ENCODE results near the gene EML1. TPM values are rescaled to one million over a fixed set of nuclear protein-coding genes. Genes with fewer than 3 reads are reported as not detected.
A peak's percentile ranks its signal among the peaks of the same experiment; 100 is the strongest.

The EML1 gene, protein sequence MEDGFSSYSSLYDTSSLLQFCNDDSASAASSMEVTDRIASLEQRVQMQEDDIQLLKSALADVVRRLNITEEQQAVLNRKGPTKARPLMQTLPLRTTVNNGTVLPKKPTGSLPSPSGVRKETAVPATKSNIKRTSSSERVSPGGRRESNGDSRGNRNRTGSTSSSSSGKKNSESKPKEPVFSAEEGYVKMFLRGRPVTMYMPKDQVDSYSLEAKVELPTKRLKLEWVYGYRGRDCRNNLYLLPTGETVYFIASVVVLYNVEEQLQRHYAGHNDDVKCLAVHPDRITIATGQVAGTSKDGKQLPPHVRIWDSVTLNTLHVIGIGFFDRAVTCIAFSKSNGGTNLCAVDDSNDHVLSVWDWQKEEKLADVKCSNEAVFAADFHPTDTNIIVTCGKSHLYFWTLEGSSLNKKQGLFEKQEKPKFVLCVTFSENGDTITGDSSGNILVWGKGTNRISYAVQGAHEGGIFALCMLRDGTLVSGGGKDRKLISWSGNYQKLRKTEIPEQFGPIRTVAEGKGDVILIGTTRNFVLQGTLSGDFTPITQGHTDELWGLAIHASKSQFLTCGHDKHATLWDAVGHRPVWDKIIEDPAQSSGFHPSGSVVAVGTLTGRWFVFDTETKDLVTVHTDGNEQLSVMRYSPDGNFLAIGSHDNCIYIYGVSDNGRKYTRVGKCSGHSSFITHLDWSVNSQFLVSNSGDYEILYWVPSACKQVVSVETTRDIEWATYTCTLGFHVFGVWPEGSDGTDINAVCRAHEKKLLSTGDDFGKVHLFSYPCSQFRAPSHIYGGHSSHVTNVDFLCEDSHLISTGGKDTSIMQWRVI
- total RNA-seq (100 to 1,000 TPM in 3 of 4 donors, 10 to 100 TPM in 1; 91.5 to 148 (median 141) TPM), polyA plus RNA-seq (1 to 10 TPM; 3.9 to 7.8 (median 5.0) TPM)

DNA sequence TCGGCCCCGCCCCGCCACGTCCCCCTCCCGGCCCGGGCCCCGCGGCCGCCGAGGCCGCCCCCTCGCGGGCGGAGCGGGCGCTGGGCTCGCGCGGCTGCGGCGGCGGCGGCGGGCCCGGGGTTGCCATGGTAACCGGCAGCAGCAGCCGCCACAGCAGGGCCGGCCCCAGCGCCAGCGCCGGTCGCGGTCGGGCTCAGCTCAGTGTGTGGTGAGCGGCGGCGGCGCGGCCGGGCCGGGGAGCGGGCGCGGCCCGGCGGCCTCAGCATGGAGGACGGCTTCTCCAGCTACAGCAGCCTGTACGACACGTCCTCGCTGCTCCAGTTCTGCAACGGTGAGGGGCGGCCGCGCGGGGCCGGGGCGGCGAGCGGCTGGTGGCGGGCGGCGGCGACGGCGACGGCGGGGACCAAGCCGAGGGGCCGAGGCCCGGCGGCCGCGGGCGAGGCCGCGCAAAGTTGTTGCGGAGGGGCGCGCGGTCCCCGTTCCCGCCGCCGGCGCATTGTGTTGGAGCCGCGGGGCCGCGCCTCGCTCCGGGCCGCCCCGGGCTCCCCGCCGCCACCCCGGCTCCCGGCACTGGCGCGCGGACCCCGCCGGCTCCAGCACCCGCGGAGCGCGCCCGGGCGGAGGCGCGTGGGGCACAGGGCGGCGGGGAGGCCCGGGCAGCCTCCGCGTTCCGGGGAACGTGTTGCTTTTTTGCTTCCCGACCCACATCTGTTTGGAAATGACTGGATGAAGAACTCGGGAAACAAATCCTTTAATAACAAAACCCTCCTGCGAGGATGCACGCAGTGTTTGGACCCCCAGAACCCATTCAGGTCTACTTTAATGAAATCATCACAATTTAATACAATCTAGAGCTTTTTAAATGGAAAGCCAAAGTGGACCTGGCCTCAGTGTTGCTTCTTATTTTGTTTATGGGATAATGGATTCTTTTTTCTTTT is at the start of gene EML1:
TSS of gene EML1 (plus strand) at position 201 of the 938 bp plus-strand sequence. CDS start at position 265, 64 bp downstream.
- Histone ChIP-seq H3K9me3 (no peaks in the 10 kb centered on the region), H3K4me1 (peaks cover 0 to 74% (median 57%) of the 10 kb centered on the region in 4 donors), H3K27me3 (no peaks in the 10 kb centered on the region), H3K4me3 (peak within 1 kb of the TSS; percentile 44 to 63 (median 60)), H3K27ac (peak within 1 kb of the TSS; percentile 92 to 97 (median 96)), H3K36me3 (no peaks in the 10 kb centered on the region)
- DNase-seq, result peak; percentile 93
- intact Hi-C loops (cut with DNase I), result loop anchor here (2.0 to 5.0 kb wide), 5 partner anchors 15 to 111 kb away; partner anchors contain the start of gene CYP46A1
- TF ChIP-seq POLR2A (IDR thresholded peaks at IDR 0.05), result no peak
- no peak for TF ChIP-seq CTCF (IDR thresholded peaks at IDR 0.05)
- no peak for TF ChIP-seq EP300 (IDR thresholded peaks at IDR 0.05)
- peak in 2 of 4 donors; percentile 4 to 7 for TF ChIP-seq POLR2AphosphoS5 (IDR thresholded peaks at IDR 0.05)
- 1% methylated on average over 121 of the region's 121 CpGs for WGBS, 2 donors

DNA sequence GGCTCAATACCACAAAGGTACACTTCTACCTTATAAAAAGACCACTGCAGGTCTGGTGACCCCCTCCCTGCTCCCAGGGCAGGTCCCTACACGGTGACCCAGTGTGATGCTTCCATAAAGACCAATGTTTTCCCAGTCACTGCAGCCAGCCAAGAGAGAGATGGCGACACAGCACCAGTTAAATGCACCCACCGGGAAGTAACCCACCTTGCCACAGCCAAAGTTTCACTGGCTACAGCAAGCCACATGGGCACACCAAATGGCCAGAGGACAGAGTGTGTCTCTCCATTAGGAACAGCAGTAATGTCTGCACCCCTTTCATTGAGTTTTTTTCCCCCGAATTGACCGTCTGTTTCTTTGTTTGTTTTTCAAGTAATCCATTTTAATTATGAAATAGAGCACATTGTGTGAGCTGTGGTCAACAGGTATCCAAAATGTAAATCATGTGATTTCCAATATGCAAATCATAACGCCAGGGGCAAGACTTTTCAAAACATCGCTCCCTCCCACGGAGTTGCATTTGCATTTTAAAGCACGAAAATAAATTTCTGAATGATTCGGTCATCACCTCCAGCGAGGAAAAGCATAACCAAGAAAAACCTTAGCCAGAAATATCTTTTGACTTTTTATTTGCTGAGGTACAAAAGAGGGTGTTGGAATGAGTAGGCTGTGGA is 48.9 kb upstream of the EML1 start:
- Histone ChIP-seq H3K9me3 (no peaks in the 10 kb centered on the region), H3K36me3 (no peaks in the 10 kb centered on the region), H3K4me3 (no peak overlapping the region), H3K27ac (peak overlapping the region; percentile 80 to 90 (median 84)), H3K27me3 (no peaks in the 10 kb centered on the region), H3K4me1 (peaks cover 0 to 76% (median 56%) of the 10 kb centered on the region in 4 donors)
- no peak for DNase-seq
- WGBS, 2 donors, result 66 to 76% methylated on average over 11 of the region's 11 CpGs
- intact Hi-C loops (cut with DNase I), result no loop called here
- no peak for TF ChIP-seq EP300 (IDR thresholded peaks at IDR 0.05)
- TF ChIP-seq POLR2A (IDR thresholded peaks at IDR 0.05), result no peak
- no peak for TF ChIP-seq POLR2AphosphoS5 (IDR thresholded peaks at IDR 0.05)
- no peak for TF ChIP-seq CTCF (IDR thresholded peaks at IDR 0.05)

- TF ChIP-seq EP300 (IDR thresholded peaks at IDR 0.05), result no peak
- no peak for TF ChIP-seq POLR2AphosphoS5 (IDR thresholded peaks at IDR 0.05)
- TF ChIP-seq CTCF (IDR thresholded peaks at IDR 0.05), result no peak
- no peak for TF ChIP-seq POLR2A (IDR thresholded peaks at IDR 0.05)
- H3K4me3 ChIP-seq, result no peak overlapping the region
- H3K27me3 ChIP-seq, result no peaks in the 10 kb centered on the region
- intact Hi-C loops (cut with DNase I), result no loop called here
- DNase-seq, result no peak
- H3K9me3 ChIP-seq, result no peaks in the 10 kb centered on the region
- peak overlapping the region; percentile 80 to 90 (median 84) for H3K27ac ChIP-seq
- 75 to 82% methylated on average over 7 of the region's 7 CpGs for WGBS, 2 donors
- H3K4me1 ChIP-seq, result peaks cover 0 to 76% (median 56%) of the 10 kb centered on the region in 4 donors
- H3K36me3 ChIP-seq, result no peaks in the 10 kb centered on the region
Measured at GRCh38 chr14:99744873-99745224, 48.4 kb upstream of the EML1 start.
